NCI-H1417 (cell line): ENCODE data around the gene CYP4A11.
"Not testable (repeated sequence)": the region's sequence is repeated elsewhere in the genome, so short reads cannot be mapped to it uniquely, and the experiment has no call there.

Experiments used
- DNase-seq, 3 experiments: peaks; one replicate each; lab custom pipeline; 2025; lab: John Stamatoyannopoulos, UW

CYP4A11 gene

DNA sequence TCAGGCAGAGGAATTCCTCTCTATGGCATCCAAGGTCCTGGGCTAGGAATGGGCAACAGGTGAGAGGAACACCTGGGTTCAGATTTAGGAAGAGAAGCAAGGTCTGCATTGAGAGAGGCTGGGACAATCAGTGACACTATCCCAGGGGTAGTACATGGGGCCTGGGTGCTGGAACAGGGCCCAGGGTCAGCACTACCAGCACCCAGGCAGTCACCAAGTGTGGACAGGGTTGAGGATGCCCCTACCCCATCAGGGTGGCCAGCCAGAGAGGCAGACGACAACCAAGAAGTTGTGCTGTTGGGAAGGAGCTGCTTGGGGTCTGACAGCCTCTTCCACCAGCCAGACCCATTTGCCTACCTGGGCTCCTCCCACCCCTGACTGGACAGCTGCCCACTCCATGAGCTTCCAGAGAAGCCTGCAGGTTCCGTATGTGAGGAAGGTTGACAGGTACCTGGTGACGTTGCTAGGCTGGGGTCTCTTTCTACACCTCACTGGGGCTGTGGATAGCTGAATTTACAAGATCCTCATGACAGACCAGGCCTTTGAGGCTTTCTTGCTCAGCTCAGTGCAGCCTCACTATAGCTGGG is 13.9 kb downstream of the CYP4A11 start:
- DNase-seq, result no peak

DNA sequence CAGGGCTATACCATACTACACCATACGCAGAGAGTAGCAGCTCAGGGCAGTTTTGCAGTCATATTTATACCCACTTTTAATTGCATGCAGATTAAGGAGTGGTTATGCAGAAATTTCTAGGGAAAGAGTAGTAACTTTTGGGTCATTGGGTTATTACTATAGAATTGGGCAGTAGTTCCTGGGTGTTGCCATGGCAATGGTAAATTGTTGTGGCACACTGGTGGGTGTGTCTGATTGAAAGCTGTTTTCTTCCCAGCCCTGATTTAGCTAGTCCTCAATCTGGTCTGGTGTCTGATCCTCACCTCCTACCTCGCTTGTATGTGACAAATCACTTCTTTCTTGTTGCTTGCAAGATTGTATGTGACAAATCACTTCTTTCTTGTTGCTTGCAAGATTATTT is 30.5 kb downstream of the CYP4A11 start:
- DNase-seq, result no peak

DNA sequence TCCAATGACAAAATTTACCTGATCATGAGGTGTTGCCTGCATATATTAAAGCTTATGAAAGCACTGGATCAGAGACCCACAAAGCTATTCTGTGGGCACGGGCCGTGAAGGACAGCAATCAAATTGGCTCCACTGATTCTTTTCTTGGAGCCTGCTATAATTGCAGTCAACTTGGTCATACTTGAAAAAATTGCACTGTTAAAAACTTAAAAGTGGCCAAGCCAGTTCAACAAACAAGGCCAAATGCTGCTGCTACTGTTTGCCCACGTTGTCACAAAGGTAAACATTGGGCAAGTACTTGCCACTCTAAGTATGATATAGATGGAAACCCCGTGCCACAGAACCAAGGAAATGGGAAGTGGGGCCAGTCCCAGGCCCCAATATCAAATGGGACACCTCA is 37.8 kb downstream of the CYP4A11 start:
- DNase-seq, result peak in 2 of 3 experiments; percentile 15 to 58

DNA sequence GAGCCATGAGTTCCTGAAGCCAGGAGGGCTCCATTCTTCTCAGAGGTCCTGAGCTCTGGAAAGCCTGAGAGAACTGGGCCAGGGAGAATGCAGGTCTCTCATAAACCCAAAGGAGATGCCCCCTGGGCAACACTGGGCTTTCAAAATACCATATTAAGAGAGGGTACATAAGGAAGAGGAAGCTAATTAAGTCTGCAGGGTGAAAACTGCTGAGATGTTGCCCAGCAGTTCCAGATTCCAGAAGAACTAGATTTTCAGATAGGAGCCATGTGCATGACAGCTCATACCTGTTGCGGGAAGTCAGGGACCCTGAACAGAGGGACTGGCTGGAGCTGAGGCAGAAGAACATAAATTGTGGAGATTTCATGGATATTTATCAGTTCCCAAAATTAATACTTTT is 40.9 kb downstream of the CYP4A11 start:
- DNase-seq, result no peak

DNA sequence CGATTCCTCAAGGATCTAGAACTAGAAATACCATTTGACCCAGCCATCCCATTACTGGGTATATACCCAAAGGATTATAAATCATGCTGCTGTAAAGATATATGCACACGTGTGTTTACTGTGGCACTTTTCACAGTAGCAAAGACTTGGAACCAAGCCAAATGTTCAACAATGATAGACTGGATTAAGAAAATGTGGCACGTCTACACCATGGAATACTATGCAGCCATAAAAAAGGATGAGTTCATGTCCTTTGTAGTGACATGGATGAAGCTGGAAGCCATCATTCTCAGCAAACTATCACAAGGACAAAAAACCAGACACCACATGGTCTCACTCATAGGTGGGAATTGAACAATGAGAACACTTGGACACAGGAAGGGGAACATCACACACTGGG is 59.6 kb downstream of the CYP4A11 start:
- DNase-seq, result not testable (repeated sequence)
